AG09309 (cell line): Measurements from ENCODE around the gene NEAT1.

Source experiments
- DNase-seq: peaks from one replicate; pipeline ENCODE4 v3.0.0-alpha.2; 2010; ENCODE audit warnings: low read depth
- H3K4me3 ChIP-seq: 2 replicates; pipeline ENCODE4 v1.5.1; 2011; ENCODE audit warnings: mild to moderate bottlenecking, low read depth, low read length, moderate library complexity; ENCODE audit not compliant: control insufficient read depth
- CTCF ChIP-seq: IDR thresholded peaks from 2 replicates; pipeline ENCODE4 v1.5.1; 2011; ENCODE audit warnings: mild to moderate bottlenecking, low read depth, low read length, inconsistent platforms; ENCODE audit not compliant: insufficient read depth, control insufficient read depth; ENCODE audit errors: missing control alignments

The NEAT1 gene

DNA sequence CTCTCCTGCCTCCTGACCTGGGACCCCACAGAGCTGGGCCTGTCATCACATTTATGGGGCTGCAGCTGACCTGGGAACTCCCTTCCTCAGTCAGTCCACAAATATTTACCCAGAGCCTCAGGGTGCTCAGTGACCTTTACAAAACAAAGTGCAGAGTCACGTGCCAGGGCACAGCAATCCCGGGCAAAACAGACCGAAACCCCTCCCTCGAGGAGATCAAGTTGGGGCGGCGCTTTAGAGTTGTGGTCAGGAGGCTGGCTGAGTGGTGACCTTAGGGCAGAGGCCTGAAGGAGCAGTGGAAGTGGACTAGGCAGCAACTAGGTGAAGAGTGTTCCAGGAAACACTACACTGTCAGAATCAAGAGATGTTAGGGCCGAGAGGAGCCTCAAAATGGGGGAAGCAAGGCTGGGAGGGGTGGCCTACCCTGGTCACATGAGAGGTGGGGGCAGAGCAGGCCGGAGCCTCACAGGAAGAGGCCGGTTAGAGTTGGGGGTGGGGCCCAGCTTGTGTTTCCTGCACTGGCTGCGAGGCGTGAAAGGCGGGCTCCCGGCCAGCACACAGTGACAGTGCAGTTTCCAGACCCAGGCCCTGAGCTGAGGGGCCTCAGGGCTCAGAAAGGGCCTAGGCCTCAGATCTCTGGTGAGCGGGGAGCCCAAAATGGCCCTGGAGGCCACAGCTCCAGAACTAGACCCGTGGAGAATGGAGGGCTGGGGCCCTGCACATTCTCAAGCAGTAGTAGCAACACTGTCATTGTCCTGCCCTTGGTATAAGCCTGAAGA, 3.7 kb upstream of the NEAT1 start:
- peak overlapping the region; percentile 24 for H3K4me3 ChIP-seq
- TF ChIP-seq CTCF: no peak
- DNase-seq: peak; percentile 88

- H3K4me3 ChIP-seq: peak overlapping the region; percentile 16
- no peak for DNase-seq
- no peak for TF ChIP-seq CTCF
Observed at GRCh38 chr11:65419460-65419771, 3.2 kb upstream of the NEAT1 start.

DNA sequence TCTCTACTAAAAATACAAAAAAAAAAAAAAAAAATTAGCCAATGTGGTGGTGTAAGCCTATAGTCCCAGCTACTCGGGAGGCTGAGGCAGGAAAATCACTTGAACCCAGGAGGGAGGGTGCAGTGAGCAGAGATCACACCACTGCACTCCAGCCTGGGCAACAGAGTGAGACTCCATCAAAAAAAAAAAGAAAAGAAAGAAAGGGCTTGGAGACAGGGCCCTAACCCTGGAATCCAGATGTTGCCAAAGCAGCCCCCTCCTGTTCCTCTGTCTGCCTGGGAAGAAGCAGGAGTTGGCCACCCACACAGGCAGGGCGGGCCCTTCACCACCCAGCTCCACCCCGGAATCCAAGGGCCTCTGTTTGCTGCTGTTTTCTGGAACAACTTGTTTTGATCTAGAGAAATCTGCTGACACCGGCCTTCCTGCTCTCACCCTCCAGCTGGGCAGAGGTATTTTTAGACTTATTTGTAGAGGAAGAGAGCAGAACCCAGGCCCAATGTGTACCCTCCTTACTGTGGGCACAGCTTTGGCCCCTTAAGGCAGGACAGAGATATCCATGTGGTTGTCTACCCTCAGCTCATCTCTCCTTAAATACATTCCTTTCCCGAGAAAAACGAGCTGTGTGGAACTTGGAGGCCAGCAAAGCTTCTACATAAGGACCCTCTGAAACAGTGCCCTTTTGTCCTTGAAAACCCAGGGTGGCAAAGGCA, 2.7 kb upstream of the NEAT1 start:
- H3K4me3 ChIP-seq: no peak overlapping the region; the same call in 1 of the 2 replicates
- TF ChIP-seq CTCF: no peak
- peak; percentile 80 for DNase-seq

GRCh38 chr11:65420506-65420905, 2.1 kb upstream of the NEAT1 start:
- TF ChIP-seq CTCF: no peak
- no peak overlapping the region for H3K4me3 ChIP-seq
- DNase-seq: no peak

- DNase-seq: peak; percentile 100
- no peak for TF ChIP-seq CTCF
- peak overlapping the region; percentile 51 for H3K4me3 ChIP-seq
Observed at GRCh38 chr11:65420979-65421793, 1.4 kb upstream of the NEAT1 start.

- DNase-seq: peak; percentile 92
Observed at GRCh38 chr11:65421794-65422632, 585 bp upstream of the NEAT1 start.

More at GRCh38 chr11:65421794-65422632, 585 bp upstream of the NEAT1 start:
- no peak for TF ChIP-seq CTCF
- H3K4me3 ChIP-seq: peak overlapping the region; percentile 70
